Stimulated activated CD8-positive, alpha-beta memory T cell treated with anti-CD3 and anti-CD28 coated beads, Interleukin-15, amount 100 ng/mL, for 24 hours (primary cell): Measurements from ENCODE around the gene CRAT.

Experiments used
- DNase-seq: peaks from one replicate; pipeline ENCODE4 v3.0.0-alpha.2; 2020; ENCODE audit warnings: low read depth

CRAT gene

GRCh38 chr9:129060991-129061390 is 49.6 kb downstream of the CRAT start:
- DNase-seq = no peak

GRCh38 chr9:129059796-129060785 is 50.5 kb downstream of the CRAT start:
- no peak for DNase-seq

DNA sequence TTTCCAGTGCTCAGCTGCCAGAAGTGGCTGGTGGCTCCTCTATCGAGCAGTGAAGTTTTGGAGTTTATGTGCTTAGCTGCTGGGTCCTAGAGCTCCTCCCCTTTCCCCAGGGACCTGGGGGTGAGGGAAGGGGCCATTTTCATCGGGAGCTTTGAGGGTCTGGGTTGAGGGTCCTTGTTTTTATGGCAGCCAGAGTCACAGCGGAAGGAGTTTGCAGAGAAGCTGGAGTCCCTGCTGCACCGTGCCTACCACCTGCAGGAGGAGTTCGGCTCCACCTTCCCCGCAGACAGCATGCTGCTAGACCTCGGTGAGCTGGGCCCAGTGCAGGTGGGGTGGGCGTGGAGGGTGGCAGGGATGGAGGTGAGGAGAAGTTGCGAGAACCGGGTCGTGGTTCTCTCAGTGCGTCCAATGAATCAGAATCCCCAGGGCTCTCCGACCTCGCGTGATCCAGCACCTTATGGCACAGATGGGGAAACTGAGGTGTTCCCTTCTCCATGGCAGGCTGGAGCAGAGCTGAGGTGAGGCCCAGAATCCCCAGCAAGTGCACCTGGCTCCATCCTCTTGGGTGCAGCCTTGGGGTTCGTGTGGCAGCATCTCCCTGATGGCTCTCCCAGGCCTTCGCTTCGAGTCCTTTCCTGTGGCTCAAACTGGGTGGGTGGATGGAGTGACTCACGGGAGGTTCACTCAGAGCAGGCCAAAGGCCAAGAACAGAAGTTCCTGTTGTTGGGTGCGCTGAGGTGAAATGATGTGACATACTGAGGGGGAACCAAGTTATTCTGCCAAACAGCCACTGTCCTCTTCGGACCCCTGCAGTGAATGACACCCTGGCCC is 51.4 kb downstream of the CRAT start:
- DNase-seq = no peak

DNA sequence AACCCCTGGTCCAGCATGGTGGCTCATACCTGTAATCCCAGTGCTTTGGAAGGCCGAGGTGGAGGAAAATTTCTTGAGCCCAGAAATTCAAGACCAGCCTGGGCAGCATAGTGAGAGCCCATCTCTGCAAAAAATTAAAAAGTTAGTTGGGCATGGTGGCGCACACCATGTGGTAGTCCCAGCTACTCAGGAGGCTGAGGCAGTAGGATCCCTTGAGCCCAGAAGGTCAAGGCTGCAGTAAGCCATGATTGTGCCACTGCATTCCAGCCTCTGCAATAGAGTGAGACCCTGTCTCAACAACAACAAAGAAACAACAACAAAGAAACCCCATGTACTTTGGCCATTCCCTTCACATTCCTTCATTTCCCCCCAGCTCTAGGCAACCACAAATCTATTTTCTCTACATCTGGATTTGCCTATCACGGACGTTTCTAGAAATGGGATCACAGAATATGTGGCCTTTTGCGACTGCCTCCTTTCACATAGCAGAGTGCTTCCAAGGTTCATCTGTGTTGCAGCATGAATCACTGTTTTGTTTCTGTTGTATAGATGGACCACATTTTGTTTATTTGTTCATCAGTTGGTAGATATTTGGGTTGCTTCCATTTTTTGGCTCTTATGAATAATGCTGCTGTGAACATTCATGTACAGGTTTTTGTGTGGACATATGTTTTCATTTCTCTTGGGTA is 56.3 kb downstream of the CRAT start:
- DNase-seq = no peak

GRCh38 chr9:129053020-129053419 is 57.6 kb downstream of the CRAT start:
- DNase-seq = no peak

DNA sequence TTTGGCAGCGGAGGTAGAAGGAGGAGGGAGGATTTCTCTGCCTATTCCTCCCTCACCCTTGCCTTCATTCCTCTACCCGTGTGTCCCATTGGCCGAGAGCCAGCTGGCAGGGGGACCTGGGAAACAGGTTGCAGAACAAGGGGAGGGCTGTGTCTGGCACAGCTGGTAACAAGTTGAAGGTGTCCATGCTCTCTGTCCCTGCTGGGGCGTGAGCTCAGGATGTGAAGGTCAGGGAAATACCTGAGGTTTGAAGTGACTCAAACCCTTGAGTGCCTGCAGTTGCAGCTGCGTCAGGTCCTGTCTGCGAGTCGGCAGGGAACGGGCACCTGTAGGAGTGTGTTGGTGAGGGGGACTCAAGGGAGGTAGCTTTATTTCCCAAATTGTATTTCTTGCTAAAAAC is 58.0 kb downstream of the CRAT start:
- no peak for DNase-seq
